ENCODE data around the gene RACK1. TPM values are rescaled to one million over a fixed set of nuclear protein-coding genes. Genes with fewer than 3 reads are reported as not detected.

RACK1 gene
- total RNA-seq (2012; rRNA removed) (5,432 and 9,350 TPM in 2 replicates), polyA plus RNA-seq (2012; rRNA removed) (4,263 and 4,589 TPM in 2 replicates), Bru-seq, nascent RNA (percentile 99 among the genes with signal in this experiment), BruChase-seq, experiment 1, labeled RNA remaining after a 6-hour chase (percentile 98 among the genes with signal in this experiment), BruChase-seq, experiment 2, labeled RNA remaining after a 2-hour chase (percentile 96 among the genes with signal in this experiment)
- 5,168 and 5,845 TPM in 2 replicates for polyA plus RNA-seq (2012; cell fraction: cytosol; rRNA removed)
- polyA plus RNA-seq (2012; cell fraction: nucleus; rRNA removed; ENCODE audit: low replicate concordance): 1,327 and 2,272 TPM in 2 replicates
- long read RNA-seq, transcript RACK1-224 (8 exons, 1,150 nt): minor isoform, 6 of 1,094 reads
- long read RNA-seq, transcript RACK1-210 (8 exons, 1,098 nt): minor isoform, 30 of 1,094 reads
- long read RNA-seq, transcript RACK1-227 (8 exons, 1,403 nt): major isoform, 995 of 1,094 reads
- long read RNA-seq, partial matches to known transcripts: 21 of 1,094 reads
- long read RNA-seq, other reads (novel, unspliced or antisense): 35 of 1,094 reads

DNA sequence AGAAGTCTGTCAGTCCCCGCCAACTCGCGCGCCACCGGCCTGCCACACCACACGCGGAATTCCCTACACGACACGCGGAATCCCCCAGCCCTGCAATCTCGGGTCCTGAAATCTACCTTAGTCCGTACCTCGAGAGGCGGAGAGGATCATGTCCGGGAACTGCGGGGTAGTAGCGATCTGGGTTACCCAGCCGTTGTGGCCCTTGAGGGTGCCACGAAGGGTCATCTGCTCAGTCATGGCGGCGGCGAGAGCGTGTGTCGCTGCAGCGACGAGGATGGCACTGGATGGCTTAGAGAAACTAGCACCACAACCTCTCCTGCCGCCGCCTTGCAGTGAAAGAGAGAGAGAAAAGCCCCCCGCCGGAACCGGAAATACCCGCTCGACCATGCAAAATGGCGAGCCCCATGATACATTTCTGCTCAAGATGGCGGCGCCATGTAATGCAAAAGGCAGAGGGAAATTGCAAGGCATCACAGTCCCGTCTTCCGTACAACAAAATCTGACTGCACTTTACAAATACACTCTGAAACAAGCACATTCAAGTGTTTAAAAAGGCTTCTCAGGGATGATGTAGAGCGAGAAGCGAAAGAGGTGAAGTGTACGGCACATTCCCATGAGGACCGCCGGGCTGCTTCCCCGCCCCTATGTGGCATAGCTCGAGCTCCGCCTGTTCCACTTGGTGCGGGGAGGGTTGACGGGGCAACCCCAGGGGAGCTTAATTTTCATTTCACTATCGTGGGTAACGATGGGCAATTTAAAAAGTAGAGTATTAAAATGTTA, at the start of gene RACK1:
RACK1 (minus strand) TSS at position 343 of the 780 bp plus-strand sequence; CDS start at position 237, 106 bp downstream.
- peak within 1 kb of the TSS; percentile 95 for H2BK120ac ChIP-seq (ENCODE audit: low read depth, low read length)
- no peaks in the 10 kb centered on the region for H3K27me3 ChIP-seq (ENCODE audit: control insufficient read depth, insufficient read depth, low read length)
- H3K4me1 ChIP-seq (ENCODE audit: control insufficient read depth, insufficient read depth, low read length): peaks cover 18% of the 10 kb centered on the region
- ChIA-PET POLR2A (ENCODE audit: unreplicated experiment) (interaction anchor here (0.5 to 0.7 kb wide), 2 partner anchors 9 to 434 kb away, joined by 4 read pairs; no protein-coding TSS in a partner anchor), CTCF (no interaction called here)
- H3K27ac ChIP-seq (ENCODE audit: insufficient read depth, low read length): peak within 1 kb of the TSS; percentile 88
- H3K9me1 ChIP-seq (ENCODE audit: insufficient read depth, low read length): peaks cover 28% of the 10 kb centered on the region
- dilution Hi-C loops (cut with HindIII; ENCODE audit: low sequenced_read_pairs, unreplicated experiment) (no loop called here), in situ Hi-C loops (cut with MboI; ENCODE audit: low sequenced_read_pairs) (no loop called here), intact Hi-C loops (cut with micrococcal nuclease) (loop anchor here (1.0 kb wide), 2 partner anchors 20 to 36 kb away; partner anchors contain the start of gene TRIM41)
- H3K23ac ChIP-seq (ENCODE audit: low read depth, low read length): peak within 1 kb of the TSS; percentile 98
- H2BK20ac ChIP-seq (ENCODE audit: low read depth, low read length): peak within 1 kb of the TSS; percentile 83
- peak within 1 kb of the TSS; percentile 91 for H3K9ac ChIP-seq (ENCODE audit: low read depth, low read length)
- H3K4me3 ChIP-seq (ENCODE audit: insufficient read depth, low read depth, low read length): peak within 1 kb of the TSS; percentile 85
- peak within 1 kb of the TSS; percentile 99 for H2AK9ac ChIP-seq (replicated peaks; ENCODE audit: low read depth, low read length, poor library complexity)
- peak within 1 kb of the TSS; percentile 92 for H3K18ac ChIP-seq (ENCODE audit: low read depth, low read length)
- peak within 1 kb of the TSS; percentile 93 for H3K56ac ChIP-seq (ENCODE audit: extremely low read depth, insufficient read depth, low read length)
- peak within 1 kb of the TSS; percentile 99 for H3K4me2 ChIP-seq (ENCODE audit: low read depth, low read length)
- peaks cover 59% of the 10 kb centered on the region for H4K20me1 ChIP-seq (ENCODE audit: insufficient read depth, low read length)
- peak within 1 kb of the TSS; percentile 94 for H3K14ac ChIP-seq (replicated peaks; ENCODE audit: low read depth, low read length)
- H3K36me3 ChIP-seq (ENCODE audit: control insufficient read depth, insufficient read depth, low read length): peaks cover 39% of the 10 kb centered on the region
- H2AK5ac ChIP-seq (ENCODE audit: low read depth, low read length): peak within 1 kb of the TSS; percentile 93
- ATAC-seq (ENCODE audit: low read depth) (peak; percentile 67), DNase-seq (peak; percentile 85)
- H2AFZ ChIP-seq (replicated peaks; ENCODE audit: low read length, poor library complexity): peak within 1 kb of the TSS; percentile 90
- H3K9me3 ChIP-seq (ENCODE audit: control insufficient read depth, insufficient read depth, low read length): no peaks in the 10 kb centered on the region
- H3K79me1 ChIP-seq (ENCODE audit: low read depth in 1 of 2, low read length in 2 of 2): peaks cover 18 to 53% of the 10 kb centered on the region in 2 experiments
- H3K4ac ChIP-seq (ENCODE audit: low read depth, low read length): peak within 1 kb of the TSS; percentile 94
- TSS peak; percentile 44 for BruUV-seq (replicated peaks)
- H4K5ac ChIP-seq (ENCODE audit: low read depth, low read length): peak within 1 kb of the TSS; percentile 94
- H2BK15ac ChIP-seq (ENCODE audit: low read depth, low read length): peak within 1 kb of the TSS; percentile 82; the same call in 2 of the 3 replicates
- WGBS, 2 experiments (ENCODE audit: extremely low coverage in 2 of 2, insufficient read length in 1 of 2): 1% methylated on average over 25 of the region's 50 CpGs; no CpG with 5 or more reads in 1 of the 2 experiments
- peak within 1 kb of the TSS; percentile 89 to 97 for H4K8ac ChIP-seq (ENCODE audit: low read depth in 2 of 2, low read length in 2 of 2)
- H2BK5ac ChIP-seq (ENCODE audit: low read depth, low read length, poor library complexity, severe bottlenecking): peak within 1 kb of the TSS; percentile 95
- peak within 1 kb of the TSS; percentile 98 for H4K91ac ChIP-seq (ENCODE audit: insufficient read depth, low read depth, low read length)
- TF ChIP-seq MAFK (IDR thresholded peaks at IDR 0.05; ENCODE audit: low read depth, low read length) (no peak), CHD1 (IDR thresholded peaks at IDR 0.05; ENCODE audit: low read depth, low read length) (0 out of 2 replicates have a peak, but pooled peaks have one; percentile 86), BHLHE40 (IDR thresholded peaks at IDR 0.05; ENCODE audit: low read depth, low read length) (peak; percentile 66), RFX5 (IDR thresholded peaks at IDR 0.05; ENCODE audit: low read depth, low read length) (no peak), NFE2L2 (IDR thresholded peaks at IDR 0.05; ENCODE audit: low read depth, low read length) (no peak), FOS (IDR thresholded peaks at IDR 0.05; ENCODE audit: low read depth, low read length) (no peak), POLR2A (IDR thresholded peaks at IDR 0.05; ENCODE audit: low read depth, low read length) (peak; percentile 97), MAZ (IDR thresholded peaks at IDR 0.05; ENCODE audit: borderline replicate concordance, low read depth, low read length) (peak; percentile 77), SMC3 (IDR thresholded peaks at IDR 0.05; ENCODE audit: low read depth, low read length) (no peak), RAD21 (IDR thresholded peaks at IDR 0.05; ENCODE audit: low read length) (no peak), CEBPB (IDR thresholded peaks at IDR 0.05; ENCODE audit: low read depth, low read length) (no peak), RCOR1 (IDR thresholded peaks at IDR 0.05; ENCODE audit: insufficient replicate concordance, low read length) (no peak), MXI1 (IDR thresholded peaks at IDR 0.05; ENCODE audit: borderline replicate concordance, low read depth, low read length) (peak; percentile 69; the same call in 1 of the 2 replicates)
- TF ChIP-seq, protein P1, sequence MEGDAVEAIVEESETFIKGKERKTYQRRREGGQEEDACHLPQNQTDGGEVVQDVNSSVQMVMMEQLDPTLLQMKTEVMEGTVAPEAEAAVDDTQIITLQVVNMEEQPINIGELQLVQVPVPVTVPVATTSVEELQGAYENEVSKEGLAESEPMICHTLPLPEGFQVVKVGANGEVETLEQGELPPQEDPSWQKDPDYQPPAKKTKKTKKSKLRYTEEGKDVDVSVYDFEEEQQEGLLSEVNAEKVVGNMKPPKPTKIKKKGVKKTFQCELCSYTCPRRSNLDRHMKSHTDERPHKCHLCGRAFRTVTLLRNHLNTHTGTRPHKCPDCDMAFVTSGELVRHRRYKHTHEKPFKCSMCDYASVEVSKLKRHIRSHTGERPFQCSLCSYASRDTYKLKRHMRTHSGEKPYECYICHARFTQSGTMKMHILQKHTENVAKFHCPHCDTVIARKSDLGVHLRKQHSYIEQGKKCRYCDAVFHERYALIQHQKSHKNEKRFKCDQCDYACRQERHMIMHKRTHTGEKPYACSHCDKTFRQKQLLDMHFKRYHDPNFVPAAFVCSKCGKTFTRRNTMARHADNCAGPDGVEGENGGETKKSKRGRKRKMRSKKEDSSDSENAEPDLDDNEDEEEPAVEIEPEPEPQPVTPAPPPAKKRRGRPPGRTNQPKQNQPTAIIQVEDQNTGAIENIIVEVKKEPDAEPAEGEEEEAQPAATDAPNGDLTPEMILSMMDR (conservative IDR thresholded peaks at IDR 0.05; ENCODE audit: low read depth, low read length): no peak
